ENCODE measurements around the gene PPM1H.

Gene PPM1H

GRCh38 chr12:62907078-62907477, 27.9 kb downstream of the PPM1H start:
- no peak overlapping the region for H3K14ac ChIP-seq (ENCODE audit: low read length in 2 of 2)
- no peak overlapping the region for H2BK5ac ChIP-seq (ENCODE audit: low read depth, low read length, poor library complexity, severe bottlenecking)
- H3K4me1 ChIP-seq (ENCODE audit: control insufficient read depth, insufficient read depth, low read depth, low read length), result no peaks in the 10 kb centered on the region
- no peak overlapping the region for H2BK120ac ChIP-seq (ENCODE audit: low read depth, low read length)
- no peak overlapping the region for H2AK5ac ChIP-seq (ENCODE audit: low read length, severe bottlenecking)
- no CpG with 5 or more reads among the region's 1 CpG for WGBS
- DNase-seq, result no peak
- no peaks in the 10 kb centered on the region for H3K36me3 ChIP-seq (ENCODE audit: control insufficient read depth in 1 of 2, insufficient read depth in 2 of 2, low read depth in 1 of 2, low read length in 2 of 2)
- no peak overlapping the region for H3K4ac ChIP-seq (ENCODE audit: low read depth in 1 of 2, low read length in 2 of 2)
- peaks cover 0 to 29% of the 10 kb centered on the region in 2 experiments for H3K27me3 ChIP-seq (ENCODE audit: control insufficient read depth in 1 of 2, insufficient read depth in 1 of 2, low read length in 2 of 2)
- H2BK15ac ChIP-seq (ENCODE audit: low read depth, poor library complexity, severe bottlenecking), result no peak overlapping the region
- no peak overlapping the region for H4K8ac ChIP-seq (ENCODE audit: low read length)
- H3K27ac ChIP-seq (ENCODE audit: low read length, poor library complexity, severe bottlenecking), result no peak overlapping the region
- no peaks in the 10 kb centered on the region for H3K9me3 ChIP-seq (ENCODE audit: control insufficient read depth, low read length)
- H3K4me3 ChIP-seq (ENCODE audit: insufficient read depth in 1 of 2, low read depth in 1 of 2, low read length in 2 of 2), result no peak overlapping the region
- no peak overlapping the region for H2AFZ ChIP-seq (ENCODE audit: low read depth, low read length)
- no peak overlapping the region for H3K9ac ChIP-seq (ENCODE audit: low read length)
- no peak overlapping the region for H2BK12ac ChIP-seq (ENCODE audit: low read length in 2 of 2)
- no peak overlapping the region for H4K91ac ChIP-seq (ENCODE audit: low read length)
- no peak overlapping the region for H3K23ac ChIP-seq (ENCODE audit: low read length in 2 of 2)
- no peaks in the 10 kb centered on the region for H3K79me1 ChIP-seq (replicated peaks; ENCODE audit: low read length, poor library complexity, severe bottlenecking)
- H3K18ac ChIP-seq (ENCODE audit: low read depth in 1 of 2, low read length in 2 of 2), result no peak overlapping the region
- no peak overlapping the region for H3K4me2 ChIP-seq (ENCODE audit: low read length, poor library complexity, severe bottlenecking)

GRCh38 chr12:62903151-62903550, 31.8 kb downstream of the PPM1H start:
- Histone ChIP-seq H2BK5ac (ENCODE audit: low read depth, low read length, poor library complexity, severe bottlenecking) (no peak overlapping the region), H2AFZ (ENCODE audit: low read depth, low read length) (no peak overlapping the region), H3K27me3 (ENCODE audit: control insufficient read depth in 1 of 2, insufficient read depth in 1 of 2, low read length in 2 of 2) (peaks cover 0 to 9% of the 10 kb centered on the region in 2 experiments), H3K18ac (ENCODE audit: low read depth in 1 of 2, low read length in 2 of 2) (no peak overlapping the region), H3K4me1 (ENCODE audit: control insufficient read depth, insufficient read depth, low read depth, low read length) (no peaks in the 10 kb centered on the region), H3K23ac (ENCODE audit: low read length in 2 of 2) (no peak overlapping the region), H3K4me2 (ENCODE audit: low read length, poor library complexity, severe bottlenecking) (no peak overlapping the region), H2AK5ac (ENCODE audit: low read length, severe bottlenecking) (no peak overlapping the region), H3K9ac (ENCODE audit: low read length) (no peak overlapping the region), H3K27ac (ENCODE audit: low read length, poor library complexity, severe bottlenecking) (no peak overlapping the region), H2BK120ac (ENCODE audit: low read depth, low read length) (no peak overlapping the region), H3K79me1 (replicated peaks; ENCODE audit: low read length, poor library complexity, severe bottlenecking) (no peaks in the 10 kb centered on the region), H2BK12ac (ENCODE audit: low read length in 2 of 2) (no peak overlapping the region), H3K9me3 (ENCODE audit: control insufficient read depth, low read length) (no peaks in the 10 kb centered on the region), H3K4me3 (ENCODE audit: insufficient read depth in 1 of 2, low read depth in 1 of 2, low read length in 2 of 2) (no peak overlapping the region), H3K14ac (ENCODE audit: low read length in 2 of 2) (no peak overlapping the region), H2BK15ac (ENCODE audit: low read depth, poor library complexity, severe bottlenecking) (no peak overlapping the region), H3K4ac (ENCODE audit: low read depth in 1 of 2, low read length in 2 of 2) (no peak overlapping the region), H3K36me3 (ENCODE audit: control insufficient read depth in 1 of 2, insufficient read depth in 2 of 2, low read depth in 1 of 2, low read length in 2 of 2) (no peaks in the 10 kb centered on the region), H4K8ac (ENCODE audit: low read length) (no peak overlapping the region), H4K91ac (ENCODE audit: low read length) (no peak overlapping the region)
- no CpG with 5 or more reads among the region's 4 CpGs for WGBS
- DNase-seq, result no peak

- Histone ChIP-seq H3K27me3 (ENCODE audit: control insufficient read depth in 1 of 2, insufficient read depth in 1 of 2, low read length in 2 of 2) (peaks cover 0 to 2% of the 10 kb centered on the region in 2 experiments), H3K36me3 (ENCODE audit: control insufficient read depth in 1 of 2, insufficient read depth in 2 of 2, low read depth in 1 of 2, low read length in 2 of 2) (no peaks in the 10 kb centered on the region), H2BK5ac (ENCODE audit: low read depth, low read length, poor library complexity, severe bottlenecking) (no peak overlapping the region), H2BK12ac (ENCODE audit: low read length in 2 of 2) (no peak overlapping the region), H3K27ac (ENCODE audit: low read length, poor library complexity, severe bottlenecking) (no peak overlapping the region), H3K9ac (ENCODE audit: low read length) (no peak overlapping the region), H2AFZ (ENCODE audit: low read depth, low read length) (no peak overlapping the region), H3K4me3 (ENCODE audit: insufficient read depth in 1 of 2, low read depth in 1 of 2, low read length in 2 of 2) (no peak overlapping the region), H4K91ac (ENCODE audit: low read length) (no peak overlapping the region), H2BK120ac (ENCODE audit: low read depth, low read length) (no peak overlapping the region), H2BK15ac (ENCODE audit: low read depth, poor library complexity, severe bottlenecking) (no peak overlapping the region), H3K18ac (ENCODE audit: low read depth in 1 of 2, low read length in 2 of 2) (no peak overlapping the region), H3K4me2 (ENCODE audit: low read length, poor library complexity, severe bottlenecking) (no peak overlapping the region), H3K9me3 (ENCODE audit: control insufficient read depth, low read length) (no peaks in the 10 kb centered on the region), H3K4ac (ENCODE audit: low read depth in 1 of 2, low read length in 2 of 2) (no peak overlapping the region), H3K79me1 (replicated peaks; ENCODE audit: low read length, poor library complexity, severe bottlenecking) (peaks cover 2% of the 10 kb centered on the region), H4K8ac (ENCODE audit: low read length) (no peak overlapping the region), H2AK5ac (ENCODE audit: low read length, severe bottlenecking) (no peak overlapping the region), H3K14ac (ENCODE audit: low read length in 2 of 2) (no peak overlapping the region), H3K23ac (ENCODE audit: low read length in 2 of 2) (no peak overlapping the region), H3K4me1 (ENCODE audit: control insufficient read depth, insufficient read depth, low read depth, low read length) (no peaks in the 10 kb centered on the region)
- 61% methylated on average over 4 of the region's 4 CpGs for WGBS
- DNase-seq, result no peak
Observed at GRCh38 chr12:62900686-62901272, 34.2 kb downstream of the PPM1H start.

- Histone ChIP-seq H3K27ac (ENCODE audit: low read length, poor library complexity, severe bottlenecking) (no peak overlapping the region), H2AFZ (ENCODE audit: low read depth, low read length) (no peak overlapping the region), H4K8ac (ENCODE audit: low read length) (no peak overlapping the region), H3K9ac (ENCODE audit: low read length) (no peak overlapping the region), H2BK5ac (ENCODE audit: low read depth, low read length, poor library complexity, severe bottlenecking) (no peak overlapping the region), H2BK12ac (ENCODE audit: low read length in 2 of 2) (no peak overlapping the region), H2AK5ac (ENCODE audit: low read length, severe bottlenecking) (no peak overlapping the region), H3K4me2 (ENCODE audit: low read length, poor library complexity, severe bottlenecking) (no peak overlapping the region), H4K91ac (ENCODE audit: low read length) (no peak overlapping the region), H3K36me3 (ENCODE audit: control insufficient read depth in 1 of 2, insufficient read depth in 2 of 2, low read depth in 1 of 2, low read length in 2 of 2) (no peaks in the 10 kb centered on the region), H3K27me3 (ENCODE audit: control insufficient read depth in 1 of 2, insufficient read depth in 1 of 2, low read length in 2 of 2) (no peaks in the 10 kb centered on the region), H3K18ac (ENCODE audit: low read depth in 1 of 2, low read length in 2 of 2) (no peak overlapping the region), H3K14ac (ENCODE audit: low read length in 2 of 2) (no peak overlapping the region), H3K4ac (ENCODE audit: low read depth in 1 of 2, low read length in 2 of 2) (no peak overlapping the region), H2BK15ac (ENCODE audit: low read depth, poor library complexity, severe bottlenecking) (no peak overlapping the region), H3K23ac (ENCODE audit: low read length in 2 of 2) (no peak overlapping the region), H3K9me3 (ENCODE audit: control insufficient read depth, low read length) (no peaks in the 10 kb centered on the region), H3K79me1 (replicated peaks; ENCODE audit: low read length, poor library complexity, severe bottlenecking) (peaks cover 7% of the 10 kb centered on the region), H2BK120ac (ENCODE audit: low read depth, low read length) (no peak overlapping the region), H3K4me1 (ENCODE audit: control insufficient read depth, insufficient read depth, low read depth, low read length) (peaks cover 1% of the 10 kb centered on the region), H3K4me3 (ENCODE audit: insufficient read depth in 1 of 2, low read depth in 1 of 2, low read length in 2 of 2) (no peak overlapping the region)
- no peak for DNase-seq
- WGBS, result 88% methylated on average over 4 of the region's 7 CpGs
Observed at GRCh38 chr12:62899568-62900390, 35.2 kb downstream of the PPM1H start.

All from mesenchymal stem cell (in vitro differentiated cells and primary cell).